Glutamatergic neuron (in vitro differentiated cells): ENCODE measurements around the gene WWP2. TPM values are rescaled to one million over a fixed set of nuclear protein-coding genes. Genes with fewer than 3 reads are reported as not detected.
"Not testable (repeated sequence)": the region's sequence is repeated elsewhere in the genome, so short reads cannot be mapped to it uniquely, and the experiment has no call there.

Experiments
- DNase-seq: peaks from one replicate; pipeline ENCODE4 v3.0.0; 2022
- H3K27ac Mint-ChIP-seq: one replicate; pipeline ENCODE4 v1.8.0; 2020; ENCODE audit warnings: mild to moderate bottlenecking, mixed read lengths, inconsistent platforms; ENCODE audit not compliant: unreplicated experiment
- H3K27me3 Mint-ChIP-seq: one replicate; pipeline ENCODE4 v1.8.0; 2020; ENCODE audit warnings: mild to moderate bottlenecking, moderate library complexity, mixed read lengths, inconsistent platforms; ENCODE audit not compliant: unreplicated experiment
- H3K36me3 Mint-ChIP-seq: one replicate; pipeline ENCODE4 v1.8.0; 2020; ENCODE audit warnings: mild to moderate bottlenecking, mixed read lengths, inconsistent platforms; ENCODE audit not compliant: unreplicated experiment
- H3K4me1 Mint-ChIP-seq: one replicate; pipeline ENCODE4 v1.8.0; 2020; ENCODE audit warnings: mild to moderate bottlenecking, low read depth, mixed read lengths, inconsistent platforms; ENCODE audit not compliant: unreplicated experiment
- H3K4me3 Mint-ChIP-seq: one replicate; pipeline ENCODE4 v1.8.0; 2020; ENCODE audit warnings: mild to moderate bottlenecking, mixed read lengths, inconsistent platforms; ENCODE audit not compliant: unreplicated experiment
- H3K9me3 Mint-ChIP-seq: one replicate; pipeline ENCODE4 v1.8.0; 2020; ENCODE audit warnings: mild to moderate bottlenecking, moderate library complexity, mixed read lengths, inconsistent platforms; ENCODE audit not compliant: unreplicated experiment
- total RNA-seq: library from RNA; stranded (reverse); fragmentation: NEBNext Ultra II Directional; extraction: Animal tissue kit (Norgen Biotek cat#: 25700); gene quantifications from one replicate; pipeline ENCODE4 v1.2.1, GENCODE V29; 2021; ENCODE audit not compliant: unreplicated experiment
- TF ChIP-seq, protein P1 (sequence below): fragments of 200-600 bp; sonication (generic); IDR thresholded peaks from one replicate; pipeline ENCODE4 v1.5.0; 2021; ENCODE audit not compliant: partially characterized antibody, unreplicated experiment

WWP2 gene
- total RNA-seq, 1 donor from 2014 or later, result 46.8 TPM

DNA sequence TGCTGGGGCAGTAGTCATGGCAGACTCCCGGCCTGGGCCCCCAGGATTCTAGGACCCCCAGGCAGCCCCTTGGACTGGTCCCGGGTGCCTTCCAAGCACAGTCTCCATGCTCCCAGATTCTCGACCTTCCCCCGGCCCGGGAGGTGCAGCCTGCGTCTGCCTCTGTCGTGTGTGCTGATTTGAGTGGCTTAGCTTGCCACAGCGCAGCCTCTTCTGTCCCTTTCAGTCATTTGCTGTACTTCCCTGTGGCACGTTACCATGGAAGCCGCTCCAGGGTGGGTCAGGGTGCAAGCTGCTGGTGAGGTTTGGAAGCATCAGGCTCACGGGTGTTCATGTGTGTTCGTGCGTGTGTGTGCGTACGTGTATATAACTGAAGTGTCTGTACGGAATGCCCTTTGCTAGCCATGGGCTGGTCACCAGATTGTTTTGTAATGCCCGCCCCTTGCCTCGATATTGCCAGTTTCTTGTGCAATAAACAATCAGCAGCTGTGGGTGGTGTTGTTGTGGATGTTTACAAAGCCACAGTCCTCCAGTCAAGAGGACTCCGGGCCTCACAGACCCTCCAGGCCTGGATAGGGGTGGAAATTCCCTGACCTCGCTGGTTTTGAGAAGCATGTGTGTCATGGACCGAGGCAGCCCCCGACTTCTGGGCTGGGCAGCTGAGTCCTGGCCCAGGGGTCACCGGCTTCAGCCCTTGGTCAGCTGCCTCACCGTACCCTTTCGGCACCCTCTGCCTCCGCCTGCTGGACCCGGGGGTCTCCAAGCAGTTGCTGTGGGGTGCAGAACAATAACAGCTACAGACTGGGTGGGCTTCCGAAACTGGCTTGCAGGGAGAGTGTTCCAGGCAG, 179.3 kb downstream of the WWP2 start:
- no peak for DNase-seq
- Mint-ChIP-seq H3K36me3 (no peaks in the 10 kb centered on the region), H3K4me3 (no peak overlapping the region), H3K9me3 (peaks cover 14% of the 10 kb centered on the region), H3K27me3 (peaks cover 6% of the 10 kb centered on the region), H3K27ac (no peak overlapping the region), H3K4me1 (peaks cover 19% of the 10 kb centered on the region)
- TF ChIP-seq, protein P1, sequence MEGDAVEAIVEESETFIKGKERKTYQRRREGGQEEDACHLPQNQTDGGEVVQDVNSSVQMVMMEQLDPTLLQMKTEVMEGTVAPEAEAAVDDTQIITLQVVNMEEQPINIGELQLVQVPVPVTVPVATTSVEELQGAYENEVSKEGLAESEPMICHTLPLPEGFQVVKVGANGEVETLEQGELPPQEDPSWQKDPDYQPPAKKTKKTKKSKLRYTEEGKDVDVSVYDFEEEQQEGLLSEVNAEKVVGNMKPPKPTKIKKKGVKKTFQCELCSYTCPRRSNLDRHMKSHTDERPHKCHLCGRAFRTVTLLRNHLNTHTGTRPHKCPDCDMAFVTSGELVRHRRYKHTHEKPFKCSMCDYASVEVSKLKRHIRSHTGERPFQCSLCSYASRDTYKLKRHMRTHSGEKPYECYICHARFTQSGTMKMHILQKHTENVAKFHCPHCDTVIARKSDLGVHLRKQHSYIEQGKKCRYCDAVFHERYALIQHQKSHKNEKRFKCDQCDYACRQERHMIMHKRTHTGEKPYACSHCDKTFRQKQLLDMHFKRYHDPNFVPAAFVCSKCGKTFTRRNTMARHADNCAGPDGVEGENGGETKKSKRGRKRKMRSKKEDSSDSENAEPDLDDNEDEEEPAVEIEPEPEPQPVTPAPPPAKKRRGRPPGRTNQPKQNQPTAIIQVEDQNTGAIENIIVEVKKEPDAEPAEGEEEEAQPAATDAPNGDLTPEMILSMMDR, result no peak

DNA sequence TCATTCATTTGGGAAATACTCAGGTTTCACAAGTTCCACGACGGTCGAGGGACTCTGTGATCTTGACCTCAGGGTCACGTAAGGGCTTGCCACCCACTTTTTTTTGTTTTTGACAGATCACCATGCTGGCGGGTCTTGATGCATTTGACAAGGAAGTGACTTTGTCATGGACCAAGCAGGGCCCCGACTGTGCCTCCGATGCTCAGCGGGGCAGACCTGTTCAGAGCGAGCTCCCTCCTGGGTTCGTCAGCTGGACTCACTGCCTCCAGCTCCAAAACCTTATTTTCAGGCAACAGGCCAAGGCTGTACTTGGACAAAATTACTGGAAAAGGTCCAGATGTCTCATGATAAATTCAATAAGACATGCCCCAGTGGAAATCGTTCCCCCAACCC, 180.0 kb downstream of the WWP2 start:
- peaks cover 15% of the 10 kb centered on the region for H3K4me1 Mint-ChIP-seq
- H3K4me3 Mint-ChIP-seq, result no peak overlapping the region
- TF ChIP-seq, protein P1, result no peak
- DNase-seq, result no peak
- H3K9me3 Mint-ChIP-seq, result peaks cover 14% of the 10 kb centered on the region
- peaks cover 6% of the 10 kb centered on the region for H3K27me3 Mint-ChIP-seq
- H3K36me3 Mint-ChIP-seq, result no peaks in the 10 kb centered on the region
- no peak overlapping the region for H3K27ac Mint-ChIP-seq

DNA sequence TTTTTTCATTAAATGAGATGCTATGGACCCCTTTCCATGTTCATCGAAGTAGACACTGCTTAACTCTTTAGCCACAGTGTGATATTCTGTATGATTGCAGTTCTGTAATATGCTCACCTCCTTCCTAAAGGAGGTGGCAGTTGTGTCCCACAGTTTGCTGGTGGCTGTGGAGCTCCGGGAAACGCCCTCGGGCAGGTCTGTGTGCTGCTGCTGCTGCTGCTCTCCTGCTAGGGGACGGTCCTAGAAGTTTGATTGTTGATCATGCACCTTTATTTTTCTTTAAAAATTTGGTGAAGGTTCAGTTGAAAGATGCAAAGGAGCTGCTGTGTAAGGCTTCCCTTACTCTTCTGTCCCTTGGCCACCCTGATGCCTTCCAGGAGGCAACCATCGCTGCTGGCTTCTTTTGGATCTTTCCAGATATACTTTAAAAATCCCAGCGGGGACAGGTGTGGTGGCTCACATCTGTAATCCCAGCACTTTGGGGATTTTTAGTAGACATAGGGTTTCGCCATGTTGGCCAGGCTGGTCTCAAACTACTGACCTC, 180.6 kb downstream of the WWP2 start:
- Mint-ChIP-seq H3K27me3 (peaks cover 1% of the 10 kb centered on the region), H3K9me3 (peaks cover 8% of the 10 kb centered on the region), H3K27ac (no peak overlapping the region)

DNA sequence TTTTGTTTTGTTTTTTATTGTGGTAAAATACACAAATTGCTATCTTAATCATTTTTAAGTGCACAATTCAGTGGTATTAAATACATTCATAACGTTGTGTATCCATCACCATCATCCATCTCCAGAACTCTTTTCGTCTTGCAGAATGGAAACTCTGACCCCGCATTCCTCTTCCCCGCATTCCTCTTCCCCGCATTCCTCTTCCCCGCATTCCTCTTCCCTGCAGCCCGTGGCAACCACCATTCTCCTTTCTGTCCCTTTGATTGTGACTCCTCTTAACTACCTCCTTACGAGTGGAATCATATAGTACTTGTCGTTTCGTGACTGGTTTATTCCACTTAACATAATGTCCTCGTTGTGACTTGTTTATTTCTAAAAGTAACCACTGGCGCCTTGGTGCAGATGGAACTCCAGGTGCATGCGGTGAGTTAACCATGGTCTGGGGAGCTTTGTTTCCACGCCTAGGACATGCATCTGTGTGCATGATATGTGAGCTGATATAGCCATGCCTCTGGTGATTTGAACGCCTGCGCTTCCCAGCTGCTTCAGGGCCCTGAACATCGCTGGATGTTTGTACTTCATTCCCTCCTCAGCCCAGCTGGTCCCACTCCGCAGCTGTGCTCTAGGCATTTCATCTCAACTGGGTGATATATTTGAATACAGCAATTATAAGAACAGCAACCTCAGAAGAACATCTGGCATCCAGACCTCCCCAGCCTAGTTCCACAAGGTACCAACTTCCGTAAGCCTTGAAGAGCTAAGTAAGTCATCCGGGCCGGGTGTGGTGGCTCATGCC, 181.3 kb downstream of the WWP2 start:
- H3K27ac Mint-ChIP-seq, result peak overlapping the region; percentile 3
- H3K4me3 Mint-ChIP-seq, H3K4me1 Mint-ChIP-seq, H3K36me3 Mint-ChIP-seq, DNase-seq, H3K27me3 Mint-ChIP-seq, H3K9me3 Mint-ChIP-seq: not testable (repeated sequence)

More for the DNA sequence above, 180.6 kb downstream of the WWP2 start:
- no peaks in the 10 kb centered on the region for H3K36me3 Mint-ChIP-seq
- no peak for DNase-seq
- TF ChIP-seq, protein P1, result no peak
- peaks cover 8% of the 10 kb centered on the region for H3K4me1 Mint-ChIP-seq
- H3K4me3 Mint-ChIP-seq, result no peak overlapping the region

DNA sequence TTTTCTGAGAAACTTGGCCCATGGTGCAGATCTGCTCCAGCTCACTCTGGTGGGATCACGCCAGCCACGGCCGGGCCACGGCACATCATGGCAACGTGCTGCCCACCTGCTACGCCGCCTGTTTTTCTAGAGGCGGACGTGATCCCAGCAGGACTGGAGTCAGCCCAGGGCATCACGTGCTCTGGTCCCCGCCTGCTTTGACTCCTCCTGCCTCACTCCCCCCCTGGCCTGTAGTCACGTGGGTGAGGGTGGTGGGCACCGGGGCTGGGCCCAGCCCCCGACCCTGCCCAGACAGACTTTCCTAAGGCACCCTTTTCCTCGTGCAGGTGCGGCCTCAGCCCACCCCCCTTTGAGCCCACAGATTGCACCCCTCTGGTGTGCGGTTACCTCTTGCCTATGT, 188.3 kb downstream of the WWP2 start:
- not testable (repeated sequence) for H3K4me1 Mint-ChIP-seq, DNase-seq, H3K9me3 Mint-ChIP-seq, H3K27me3 Mint-ChIP-seq, H3K27ac Mint-ChIP-seq, H3K4me3 Mint-ChIP-seq, H3K36me3 Mint-ChIP-seq

DNA sequence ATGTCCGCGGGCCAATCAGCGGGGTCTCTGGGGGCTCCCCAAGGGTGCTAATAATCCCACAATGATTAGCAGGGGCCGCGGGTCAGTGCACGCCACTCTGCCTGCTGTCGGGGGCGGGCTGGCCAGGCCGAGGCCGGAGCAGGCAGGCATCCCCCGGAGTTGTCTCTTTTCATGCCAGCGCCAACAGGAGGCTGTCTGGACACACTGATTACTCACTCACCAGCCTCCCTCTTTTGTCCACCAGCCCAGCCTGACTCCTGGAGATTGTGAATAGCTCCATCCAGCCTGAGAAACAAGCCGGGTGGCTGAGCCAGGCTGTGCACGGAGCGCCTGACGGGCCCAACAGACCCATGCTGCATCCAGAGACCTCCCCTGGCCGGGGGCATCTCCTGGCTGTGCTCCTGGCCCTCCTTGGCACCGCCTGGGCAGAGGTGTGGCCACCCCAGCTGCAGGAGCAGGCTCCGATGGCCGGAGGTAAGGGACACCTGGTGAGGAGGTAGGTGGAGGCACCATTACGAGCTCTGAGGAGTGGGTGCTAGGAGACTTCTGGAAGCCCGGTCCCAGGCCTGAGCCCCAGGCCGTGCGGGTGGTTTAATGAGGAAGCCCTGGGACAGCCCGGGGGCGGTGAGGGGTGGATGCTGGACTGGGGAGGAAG, 189.0 kb downstream of the WWP2 start, which contains the start of gene CLEC18A:
Gene CLEC18A, plus strand, starts transcription at position 318 of the 655 bp plus-strand sequence. Its CDS starts 33 bp downstream, at position 351.
- H3K4me3 Mint-ChIP-seq, result not testable (repeated sequence)

DNA sequence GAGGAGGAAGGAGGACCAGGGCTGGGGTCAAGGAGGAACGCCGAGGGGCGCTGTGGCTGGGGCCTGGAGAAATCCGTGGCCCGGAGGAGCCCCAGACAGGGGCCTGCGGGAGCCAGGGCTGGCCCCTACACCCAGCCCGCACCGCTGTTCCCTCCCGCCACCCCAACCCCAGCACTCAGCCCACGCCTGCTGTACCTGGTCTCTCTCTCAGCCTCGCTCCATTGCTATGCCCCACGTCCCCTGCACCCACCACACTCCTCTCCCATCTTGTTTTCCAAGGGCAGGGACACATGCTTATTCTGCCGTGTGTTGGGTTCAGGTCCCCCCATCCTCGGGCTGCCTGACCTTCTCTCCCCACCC, 189.5 kb downstream of the WWP2 start:
- H3K9me3 Mint-ChIP-seq, H3K27ac Mint-ChIP-seq, H3K4me3 Mint-ChIP-seq, H3K4me1 Mint-ChIP-seq, DNase-seq, H3K36me3 Mint-ChIP-seq, H3K27me3 Mint-ChIP-seq: not testable (repeated sequence)

More for the DNA sequence above, 189.0 kb downstream of the WWP2 start, which contains the start of gene CLEC18A:
- H3K9me3 Mint-ChIP-seq, H3K27ac Mint-ChIP-seq, H3K4me1 Mint-ChIP-seq, DNase-seq, H3K27me3 Mint-ChIP-seq, H3K36me3 Mint-ChIP-seq: not testable (repeated sequence)

DNA sequence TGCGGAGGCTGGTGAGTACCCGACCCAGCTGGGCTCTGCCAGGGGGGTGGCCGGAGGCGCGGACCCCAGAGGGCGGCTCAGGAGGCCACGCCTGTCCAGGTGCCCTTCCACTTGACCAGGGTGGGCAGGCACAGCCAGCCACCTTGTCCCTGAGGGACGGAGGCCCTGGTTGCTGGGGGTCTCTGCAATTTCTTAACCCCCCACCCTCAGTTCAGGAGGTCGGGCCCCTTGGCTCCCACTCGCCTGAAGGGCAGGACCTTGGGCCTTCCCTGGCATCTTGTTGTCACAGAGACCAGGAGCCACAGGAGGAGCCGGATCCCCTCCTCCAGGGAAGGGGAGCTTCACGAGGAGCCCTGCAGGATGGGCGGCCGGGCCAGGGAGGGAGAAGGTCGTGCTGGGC, 190.0 kb downstream of the WWP2 start:
- not testable (repeated sequence) for H3K9me3 Mint-ChIP-seq, DNase-seq, H3K27me3 Mint-ChIP-seq, H3K4me3 Mint-ChIP-seq, H3K36me3 Mint-ChIP-seq, H3K27ac Mint-ChIP-seq, H3K4me1 Mint-ChIP-seq
